T-cell (primary cell): ENCODE measurements around the gene RYR2. TPM values are rescaled to one million over a fixed set of nuclear protein-coding genes. Genes with fewer than 3 reads are reported as not detected.

Experiments
- ATAC-seq, 4 experiments: fragments of 200-7000 bp in 3 of 4; fragments of 150-1000 bp in 1 of 4; cut with Tn5 transposase; replicated peaks in 1 of 4; 1 replicate in 3 of 4; 2 replicates in 1 of 4; pipeline ENCODE4 v1.10.0; 2021; ENCODE audit warnings: moderate library complexity in 3 of 4, mild to moderate bottlenecking in 2 of 4, moderate number of reproducible peaks in 1 of 4
- CTCF ChIA-PET, 2 donors: fragments of 300-600 bp; sonication (Branson Sonifier 250); formaldehyde crosslinking; loops; one replicate each; lab custom pipeline; 2022; ENCODE audit warnings: antibody characterized with exemption in 2 of 2; lab: Charles Lee
- POLR2A ChIA-PET, 2 donors: fragments of 300-600 bp; sonication (Branson Sonifier 250); formaldehyde crosslinking; loops; one replicate each; lab custom pipeline; 2022; ENCODE audit warnings: antibody characterized with exemption in 2 of 2; lab: Charles Lee
- DNase-seq, 35 experiments: peaks; one replicate each; pipeline versions ENCODE4 v3.0.0 to v3.0.0-alpha.2; 2013 to 2023
- H3K27ac ChIP-seq: one replicate; pipeline ENCODE4 v1.5.1; 2013; ENCODE audit warnings: low read length
- H3K27me3 ChIP-seq, 2 experiments: replicated peaks in 1 of 2; 1 replicate in 1 of 2; 2 replicates in 1 of 2; pipeline versions ENCODE4 v1.6.1 to v1.7.0; 2013; ENCODE audit warnings: low read length in 1 of 2, mixed read lengths in 1 of 2; ENCODE audit not compliant: control insufficient read depth in 2 of 2, insufficient read depth in 2 of 2; ENCODE audit errors: extremely low read depth in 1 of 2
- H3K36me3 ChIP-seq, 2 donors: 1 replicate in 1 of 2; 2 replicates in 1 of 2; pipeline versions ENCODE4 v1.6.1 to v1.7.0; 2013; ENCODE audit warnings: low read length in 1 of 2; ENCODE audit not compliant: control insufficient read depth in 2 of 2, insufficient read depth in 1 of 2; ENCODE audit errors: extremely low read depth in 1 of 2
- H3K4me1 ChIP-seq, 2 experiments: 1 replicate in 1 of 2; 2 replicates in 1 of 2; pipeline versions ENCODE4 v1.6.1 to v1.7.0; 2013; ENCODE audit warnings: low read length in 2 of 2, mixed read lengths in 1 of 2; ENCODE audit not compliant: insufficient read depth in 2 of 2, control insufficient read depth in 1 of 2; ENCODE audit errors: extremely low read depth in 1 of 2
- H3K4me3 ChIP-seq, 2 donors: 1 replicate in 1 of 2; 2 replicates in 1 of 2; pipeline versions ENCODE4 v1.5.1 to v1.7.0; 2013; ENCODE audit warnings: mild to moderate bottlenecking in 2 of 2, low read length in 1 of 2, moderate library complexity in 1 of 2; ENCODE audit not compliant: control insufficient read depth in 1 of 2; ENCODE audit errors: extremely low read depth in 1 of 2
- H3K9me3 ChIP-seq: 2 replicates; pipeline ENCODE4 v1.7.0; 2013
- H3K27ac Mint-ChIP-seq, 2 donors: one replicate each; pipeline ENCODE4 v1.8.0; 2020 to 2021; ENCODE audit warnings: mild to moderate bottlenecking in 2 of 2, mixed read lengths in 2 of 2
- H3K27me3 Mint-ChIP-seq, 2 donors: one replicate each; pipeline ENCODE4 v1.8.0; 2021 to 2022; ENCODE audit warnings: mixed read lengths in 2 of 2
- H3K36me3 Mint-ChIP-seq: one replicate; pipeline ENCODE4 v1.8.0; 2021; ENCODE audit warnings: mixed read lengths
- H3K4me1 Mint-ChIP-seq, 3 donors: one replicate each; pipeline ENCODE4 v1.8.0; 2020 to 2022; ENCODE audit warnings: mixed read lengths in 3 of 3, mild to moderate bottlenecking in 1 of 3
- H3K4me3 Mint-ChIP-seq, 3 donors: one replicate each; pipeline ENCODE4 v1.8.0; 2020 to 2022; ENCODE audit warnings: mild to moderate bottlenecking in 3 of 3, mixed read lengths in 3 of 3, moderate library complexity in 3 of 3
- H3K9me3 Mint-ChIP-seq, 3 donors: one replicate each; pipeline ENCODE4 v1.8.0; 2020 to 2022; ENCODE audit warnings: mixed read lengths in 3 of 3
- WGBS: methylation state at CpG from one replicate; pipeline ENCODE4 v1.1.5; 2013; ENCODE audit warnings: missing lambda C conversion rate; ENCODE audit not compliant: insufficient coverage; 5-methylcytosine and 5-hydroxymethylcytosine counted together
- total RNA-seq, 35 experiments: library from RNA in 6 of 35; stranded (reverse) in 6 of 35; fragments of 120-200 nt in 1 of 35; gene quantifications; one replicate each; pipeline versions ENCODE4 v1.2.1 to v1.2.4 and lab custom pipeline; 2013 to 2026

Gene RYR2
- total RNA-seq, 5 donors from 2014 or later (not counting 1 experiment from before 2014, with no cell fraction given): 0.07 to 0.33 (median 0.18) TPM; not detected in 1

DNA sequence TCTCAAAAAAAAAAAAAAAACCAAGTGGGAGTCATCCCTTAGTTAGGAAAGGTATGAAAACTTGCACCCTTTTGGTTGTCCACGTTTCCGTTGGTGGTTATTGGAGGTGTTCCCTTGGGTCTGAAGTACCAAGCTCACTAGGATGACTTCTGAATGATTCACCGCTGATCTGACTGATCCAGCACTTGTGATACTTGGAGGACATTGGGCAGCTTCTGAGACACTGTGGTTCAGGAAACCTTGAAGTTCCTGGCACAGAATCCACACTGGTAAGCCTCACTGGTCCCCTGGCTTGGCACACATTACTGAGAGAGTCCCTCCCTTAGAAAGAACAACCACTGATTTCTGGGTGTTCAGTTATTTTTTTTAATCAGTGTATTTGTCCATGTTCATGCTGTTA is 91.9 kb downstream of the RYR2 start:
- no peaks in the 10 kb centered on the region for H3K4me1 ChIP-seq
- H3K4me3 Mint-ChIP-seq: no peak overlapping the region
- 33% methylated on average over 3 of the region's 3 CpGs for WGBS
- H3K36me3 ChIP-seq: no peaks in the 10 kb centered on the region
- CTCF ChIA-PET: no interaction called here
- POLR2A ChIA-PET: interaction anchor here in 1 of 2 donors (0.6 kb wide), 1 partner anchor 236 kb away, joined by 9 read pairs; no protein-coding TSS in a partner anchor
- H3K27me3 ChIP-seq: no peaks in the 10 kb centered on the region
- no peaks in the 10 kb centered on the region for H3K36me3 Mint-ChIP-seq
- no peaks in the 10 kb centered on the region for H3K9me3 ChIP-seq
- no peak overlapping the region for H3K4me3 ChIP-seq
- ATAC-seq (no peak), DNase-seq (no peak)
- H3K27ac Mint-ChIP-seq: no peak overlapping the region
- H3K9me3 Mint-ChIP-seq: peaks cover 13 to 30% (median 18%) of the 10 kb centered on the region in 3 donors
- H3K4me1 Mint-ChIP-seq: no peaks in the 10 kb centered on the region
- H3K27ac ChIP-seq: no peak overlapping the region
- H3K27me3 Mint-ChIP-seq: no peaks in the 10 kb centered on the region

DNA sequence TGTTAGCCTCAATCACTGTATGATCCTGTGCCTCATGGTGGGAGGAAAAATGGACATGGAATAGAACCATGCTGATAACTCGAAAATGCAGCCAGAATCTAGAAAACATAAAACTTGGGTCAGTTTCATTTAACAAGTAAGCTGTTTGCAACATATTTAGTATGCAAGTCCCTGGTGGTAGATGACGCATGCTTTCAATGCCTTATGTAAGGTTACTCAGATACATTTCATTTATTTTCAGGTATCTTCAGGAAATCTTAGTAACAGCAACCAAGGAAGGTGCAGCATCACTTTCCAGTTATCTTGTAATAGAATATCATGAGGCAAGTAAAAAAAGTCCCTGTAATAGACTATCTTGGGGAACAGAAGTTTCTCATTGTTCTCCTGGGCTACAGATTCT is 92.9 kb downstream of the RYR2 start:
- Histone ChIP-seq H3K9me3 (no peaks in the 10 kb centered on the region), H3K36me3 (no peaks in the 10 kb centered on the region), H3K4me1 (no peaks in the 10 kb centered on the region), H3K4me3 (no peak overlapping the region), H3K27ac (no peak overlapping the region), H3K27me3 (no peaks in the 10 kb centered on the region)
- 56% methylated on average over 1 of the region's 2 CpGs for WGBS
- Mint-ChIP-seq H3K4me3 (no peak overlapping the region), H3K36me3 (no peaks in the 10 kb centered on the region), H3K4me1 (no peaks in the 10 kb centered on the region), H3K9me3 (peaks cover 13 to 22% (median 22%) of the 10 kb centered on the region in 3 donors), H3K27me3 (no peaks in the 10 kb centered on the region), H3K27ac (no peak overlapping the region)
- ATAC-seq (no peak), DNase-seq (no peak)
- POLR2A ChIA-PET: no interaction called here
- CTCF ChIA-PET: no interaction called here

DNA sequence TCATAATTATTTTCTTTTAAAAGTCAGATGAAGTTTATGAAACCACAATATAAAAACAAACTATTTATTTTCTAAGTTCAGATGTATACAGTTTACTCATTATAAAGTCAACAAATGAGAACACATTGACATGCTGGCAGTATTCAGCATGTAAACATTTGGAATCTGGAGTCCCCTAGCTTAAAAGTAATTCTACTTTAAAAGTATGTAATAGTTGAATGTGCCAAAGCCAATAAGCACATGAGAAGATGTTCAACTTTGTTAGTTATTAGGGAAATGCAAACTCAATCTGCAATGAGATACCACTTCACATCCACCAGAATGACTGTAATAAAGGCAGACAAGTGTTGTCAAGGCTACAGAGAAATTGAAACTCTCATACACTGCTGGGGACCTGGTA is 96.6 kb downstream of the RYR2 start:
- Histone ChIP-seq H3K4me1 (no peaks in the 10 kb centered on the region), H3K27me3 (peaks cover 0 to 3% of the 10 kb centered on the region in 2 experiments), H3K27ac (no peak overlapping the region), H3K9me3 (no peaks in the 10 kb centered on the region), H3K36me3 (no peaks in the 10 kb centered on the region), H3K4me3 (no peak overlapping the region)
- no peak overlapping the region for H3K4me3 Mint-ChIP-seq
- DNase-seq (no peak), ATAC-seq (no peak)
- H3K27ac Mint-ChIP-seq: no peak overlapping the region
- peaks cover under 1 to 4% of the 10 kb centered on the region in 2 donors for H3K27me3 Mint-ChIP-seq
- no peaks in the 10 kb centered on the region for H3K4me1 Mint-ChIP-seq
- POLR2A ChIA-PET: interaction anchor here (0.6 to 0.7 kb wide), 2 partner anchors 40 to 443 kb away, joined by 3 read pairs; no protein-coding TSS in a partner anchor
- CTCF ChIA-PET: no interaction called here
- H3K36me3 Mint-ChIP-seq: no peaks in the 10 kb centered on the region
- peaks cover 0 to 7% (median 4%) of the 10 kb centered on the region in 3 donors for H3K9me3 Mint-ChIP-seq

DNA sequence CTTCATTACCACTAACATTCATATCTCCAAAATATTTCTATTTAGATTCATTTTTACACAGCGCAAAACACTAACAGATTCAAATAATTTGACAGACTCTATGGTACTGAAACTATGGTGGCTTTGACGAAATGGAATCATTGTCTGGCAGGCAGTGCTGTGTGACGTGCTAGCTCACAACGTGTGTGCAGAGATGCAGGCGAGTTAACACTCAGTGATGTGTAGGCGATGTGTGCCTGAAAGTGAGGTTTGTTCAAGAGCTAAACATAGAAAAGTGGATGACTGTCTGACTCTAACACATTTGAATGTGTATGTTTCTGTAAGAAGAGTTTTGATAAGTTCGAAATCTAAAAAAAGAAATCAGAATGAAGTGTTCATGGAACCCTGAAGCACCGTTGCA is 97.7 kb downstream of the RYR2 start:
- Mint-ChIP-seq H3K27ac (no peak overlapping the region), H3K4me3 (no peak overlapping the region), H3K4me1 (no peaks in the 10 kb centered on the region), H3K27me3 (peaks cover 3 to 6% of the 10 kb centered on the region in 2 donors), H3K9me3 (peaks cover 0 to 7% (median 4%) of the 10 kb centered on the region in 3 donors), H3K36me3 (no peaks in the 10 kb centered on the region)
- Histone ChIP-seq H3K27ac (no peak overlapping the region), H3K36me3 (no peaks in the 10 kb centered on the region), H3K27me3 (peaks cover 0 to 3% of the 10 kb centered on the region in 2 experiments), H3K4me3 (no peak overlapping the region), H3K9me3 (no peaks in the 10 kb centered on the region), H3K4me1 (no peaks in the 10 kb centered on the region)
- 64% methylated on average over 5 of the region's 8 CpGs for WGBS
- ATAC-seq: no peak
- DNase-seq: no peak
- ChIA-PET CTCF (no interaction called here), POLR2A (no interaction called here)

DNA sequence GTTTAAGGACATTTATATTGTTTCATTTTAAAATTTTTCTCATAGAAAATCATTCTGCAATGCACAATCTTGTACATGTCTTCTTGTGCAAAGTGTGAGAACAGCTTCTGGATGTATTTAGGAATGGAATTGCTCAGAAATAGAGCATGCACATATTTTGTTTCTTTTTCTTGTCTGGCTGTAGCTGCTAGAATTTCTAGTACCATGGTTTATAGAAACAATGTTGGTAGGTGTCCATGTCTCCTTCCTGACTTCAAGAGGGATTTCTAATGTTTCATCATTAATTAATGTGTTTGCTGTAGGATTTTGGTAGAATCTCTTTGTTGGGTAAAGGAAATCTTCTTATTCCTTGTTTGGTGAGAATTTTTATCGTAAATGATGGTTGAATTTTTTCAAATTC is 99.0 kb downstream of the RYR2 start:
- Mint-ChIP-seq H3K4me3 (no peak overlapping the region), H3K27ac (no peak overlapping the region), H3K27me3 (peaks cover 4 to 6% of the 10 kb centered on the region in 2 donors), H3K9me3 (peaks cover 0 to 7% (median 3%) of the 10 kb centered on the region in 3 donors), H3K4me1 (no peaks in the 10 kb centered on the region), H3K36me3 (no peaks in the 10 kb centered on the region)
- ChIA-PET CTCF (no interaction called here), POLR2A (no interaction called here)
- ATAC-seq: no peak
- Histone ChIP-seq H3K4me1 (no peaks in the 10 kb centered on the region), H3K4me3 (no peak overlapping the region), H3K27me3 (peaks cover 0 to 3% of the 10 kb centered on the region in 2 experiments), H3K36me3 (no peaks in the 10 kb centered on the region), H3K9me3 (no peaks in the 10 kb centered on the region), H3K27ac (no peak overlapping the region)
- no CpG with 5 or more reads among the region's 1 CpG for WGBS
- no peak for DNase-seq

DNA sequence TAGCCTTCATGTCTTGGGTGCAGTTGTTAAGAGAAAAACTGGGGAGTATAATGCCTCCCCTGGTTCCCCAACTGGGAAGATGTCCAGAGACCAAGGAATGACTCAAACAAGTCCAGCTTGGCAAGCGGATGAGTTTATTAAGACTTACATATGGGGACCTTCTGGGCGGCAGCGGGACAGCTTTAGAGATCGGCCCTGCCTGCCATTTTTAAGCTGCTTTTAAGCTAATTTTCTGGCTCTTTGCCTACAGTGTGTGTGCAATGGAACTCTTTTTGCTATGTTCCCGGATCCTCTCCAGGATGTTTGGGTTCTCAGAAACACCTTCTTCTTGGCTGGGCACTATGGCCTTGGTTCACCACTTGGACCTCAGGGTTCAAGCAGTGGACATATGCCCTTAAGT is 99.5 kb downstream of the RYR2 start:
- Histone ChIP-seq H3K36me3 (no peaks in the 10 kb centered on the region), H3K27me3 (peaks cover 0 to 3% of the 10 kb centered on the region in 2 experiments), H3K4me3 (no peak overlapping the region), H3K27ac (no peak overlapping the region), H3K4me1 (no peaks in the 10 kb centered on the region), H3K9me3 (no peaks in the 10 kb centered on the region)
- Mint-ChIP-seq H3K36me3 (no peaks in the 10 kb centered on the region), H3K4me3 (no peak overlapping the region), H3K9me3 (peaks cover 0 to 7% (median 3%) of the 10 kb centered on the region in 3 donors), H3K27ac (no peak overlapping the region), H3K4me1 (no peaks in the 10 kb centered on the region), H3K27me3 (peaks cover 4 to 6% of the 10 kb centered on the region in 2 donors)
- ChIA-PET POLR2A (no interaction called here), CTCF (no interaction called here)
- 89% methylated on average over 5 of the region's 5 CpGs for WGBS
- DNase-seq (no peak), ATAC-seq (no peak)
